H1 (cell line): ENCODE data around the gene PRELID2. TPM values are rescaled to one million over a fixed set of nuclear protein-coding genes. Genes with fewer than 3 reads are reported as not detected.

Source experiments
- CBX8 ChIP-seq: fragments of 300-800, 300-1000 bp; sonication (generic); IDR thresholded peaks from 2 replicates; pipeline ENCODE4 v1.7.1; 2016; ENCODE audit warnings: low read depth, low read length, borderline replicate concordance
- CREB1 ChIP-seq: IDR thresholded peaks from 2 replicates; pipeline ENCODE4 v1.6.1; 2012; ENCODE audit warnings: inconsistent platforms
- EZH2 ChIP-seq: fragments of 200-600 bp; sonication (generic); IDR thresholded peaks from 2 replicates; pipeline ENCODE4 v1.7.1; 2012; ENCODE audit warnings: low read depth, mild to moderate bottlenecking, moderate library complexity, low read length, inconsistent platforms; ENCODE audit not compliant: severe bottlenecking
- FOSL1 ChIP-seq: IDR thresholded peaks from 2 replicates; pipeline ENCODE4 v1.6.1; 2011; ENCODE audit warnings: mild to moderate bottlenecking, low read depth, low read length, moderate library complexity; ENCODE audit not compliant: insufficient read depth
- HDAC2 ChIP-seq, 2 experiments: fragments of 300-600 bp in 1 of 2; sonication (generic) in 1 of 2; IDR thresholded peaks; 2 replicates each; pipeline ENCODE4 v1.6.1; 2011 to 2012; ENCODE audit warnings: low read depth in 2 of 2, low read length in 2 of 2, mild to moderate bottlenecking in 2 of 2, moderate library complexity in 2 of 2, borderline replicate concordance in 1 of 2, inconsistent platforms in 1 of 2
- HDAC6 ChIP-seq: IDR thresholded peaks from one replicate; pipeline ENCODE4 v1.7.1; 2012; ENCODE audit warnings: low read depth, mild to moderate bottlenecking, inconsistent platforms, low read length, moderate library complexity
- KDM1A ChIP-seq: fragments of 200-600, 300-600 bp; sonication (generic); IDR thresholded peaks from 2 replicates; pipeline ENCODE4 v1.7.1; 2016; ENCODE audit warnings: mild to moderate bottlenecking, low read length, borderline replicate concordance
- KDM4A ChIP-seq: IDR thresholded peaks from one replicate; pipeline ENCODE4 v1.7.1; 2012; ENCODE audit warnings: low read depth, mild to moderate bottlenecking, moderate library complexity, low read length, inconsistent platforms; ENCODE audit not compliant: severe bottlenecking
- MAFK ChIP-seq: IDR thresholded peaks from 2 replicates; pipeline ENCODE4 v1.6.1; 2012; ENCODE audit warnings: low read depth, mild to moderate bottlenecking, improper control_type of control experiment, low read length
- NANOG ChIP-seq: IDR thresholded peaks from 2 replicates; pipeline ENCODE4 v1.6.1; 2011; ENCODE audit warnings: low read length, low read depth, mild to moderate bottlenecking, inconsistent platforms; ENCODE audit not compliant: insufficient read depth, poor library complexity, severe bottlenecking
- POLR2AphosphoS5 ChIP-seq: IDR thresholded peaks from 2 replicates; pipeline ENCODE4 v1.6.1; 2011; ENCODE audit warnings: low read depth, low read length
- RBBP5 ChIP-seq: IDR thresholded peaks from 2 replicates; pipeline ENCODE4 v1.7.1; 2012; ENCODE audit warnings: low read depth, mild to moderate bottlenecking, inconsistent platforms, low read length, moderate library complexity, borderline replicate concordance
- RNF2 ChIP-seq: fragments of 200-900, 300-1000 bp; sonication (generic); IDR thresholded peaks from 2 replicates; pipeline ENCODE4 v1.7.1; 2016; ENCODE audit warnings: borderline replicate concordance, low read depth, mild to moderate bottlenecking, antibody characterized with exemption, low read length; ENCODE audit not compliant: poor library complexity, severe bottlenecking; ENCODE audit errors: missing control alignments
- RXRA ChIP-seq: IDR thresholded peaks from 2 replicates; pipeline ENCODE4 v1.6.1; 2011; ENCODE audit warnings: low read depth, mild to moderate bottlenecking, low read length, moderate library complexity; ENCODE audit not compliant: insufficient read depth
- SIN3A ChIP-seq, 2 experiments: IDR thresholded peaks in 1 of 2; conservative IDR thresholded peaks in 1 of 2; 2 replicates each; pipeline ENCODE4 v1.6.1; 2011 to 2012; ENCODE audit warnings: low read length in 2 of 2, improper control_type of control experiment in 1 of 2, low read depth in 1 of 2, mild to moderate bottlenecking in 1 of 2
- SP1 ChIP-seq: IDR thresholded peaks from 2 replicates; pipeline ENCODE4 v1.6.1; 2011; ENCODE audit warnings: low read depth, low read length
- SP2 ChIP-seq: IDR thresholded peaks from 2 replicates; pipeline ENCODE4 v1.6.1; 2012; ENCODE audit warnings: mild to moderate bottlenecking, low read length, inconsistent platforms
- SRF ChIP-seq: IDR thresholded peaks from 2 replicates; pipeline ENCODE4 v1.6.1; 2011; ENCODE audit warnings: mild to moderate bottlenecking, low read depth, low read length, moderate library complexity
- SUZ12 ChIP-seq: fragments of 200-600 bp; sonication (generic); IDR thresholded peaks from 2 replicates; pipeline ENCODE4 v1.6.1; 2012; ENCODE audit warnings: mild to moderate bottlenecking, inconsistent platforms, low read length, moderate library complexity, mixed read lengths
- TAF1 ChIP-seq: IDR thresholded peaks from 2 replicates; pipeline ENCODE4 v1.6.1; 2011; ENCODE audit warnings: mild to moderate bottlenecking, low read depth, low read length
- TCF12 ChIP-seq: IDR thresholded peaks from 2 replicates; pipeline ENCODE4 v1.6.1; 2011; ENCODE audit warnings: low read depth, mild to moderate bottlenecking, low read length
- TEAD4 ChIP-seq: IDR thresholded peaks from 2 replicates; pipeline ENCODE4 v1.6.1; 2012; ENCODE audit warnings: low read depth, low read length, inconsistent platforms, mixed read lengths
- polyA plus RNA-seq, 7 experiments: library from polyadenylated mRNA; depleted of rRNA in 3 of 7; stranded (reverse) in 5 of 7; unstranded in 2 of 7; fragments of >200 nt in 5 of 7; fragments of 200-250 nt in 2 of 7; gene quantifications; 1 replicate in 5 of 7; 2 replicates in 1 of 7; 4 replicates in 1 of 7; pipeline versions ENCODE4 v1.2.1 to v1.2.3, GENCODE V29; 2011 to 2013; ENCODE audit warnings: missing spikeins in 2 of 7, mixed read lengths in 2 of 7
- total RNA-seq: library from RNA; stranded (reverse); fragmentation: NEBNext Ultra II Directional; extraction: Animal tissue kit (Norgen Biotek cat#: 25700); gene quantifications from 2 replicates; pipeline ENCODE4 v1.2.1, GENCODE V29; 2021
- TF ChIP-seq, protein P1 (sequence below): IDR thresholded peaks from 2 replicates; pipeline ENCODE4 v1.6.1; 2012; ENCODE audit warnings: low read length, inconsistent platforms

PRELID2 gene
- total and polyA plus RNA-seq, 2 of the 8 experiments (the other 6 are each of a cell fraction or from before 2014, with no cell fraction given) = 2.2 to 7.8 TPM

GRCh38 chr5:145856285-145856818 is 21.2 kb upstream of the PRELID2 start (continued):
- TF ChIP-seq, protein P1, sequence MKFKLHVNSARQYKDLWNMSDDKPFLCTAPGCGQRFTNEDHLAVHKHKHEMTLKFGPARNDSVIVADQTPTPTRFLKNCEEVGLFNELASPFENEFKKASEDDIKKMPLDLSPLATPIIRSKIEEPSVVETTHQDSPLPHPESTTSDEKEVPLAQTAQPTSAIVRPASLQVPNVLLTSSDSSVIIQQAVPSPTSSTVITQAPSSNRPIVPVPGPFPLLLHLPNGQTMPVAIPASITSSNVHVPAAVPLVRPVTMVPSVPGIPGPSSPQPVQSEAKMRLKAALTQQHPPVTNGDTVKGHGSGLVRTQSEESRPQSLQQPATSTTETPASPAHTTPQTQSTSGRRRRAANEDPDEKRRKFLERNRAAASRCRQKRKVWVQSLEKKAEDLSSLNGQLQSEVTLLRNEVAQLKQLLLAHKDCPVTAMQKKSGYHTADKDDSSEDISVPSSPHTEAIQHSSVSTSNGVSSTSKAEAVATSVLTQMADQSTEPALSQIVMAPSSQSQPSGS = no peak
- TF ChIP-seq SUZ12 = no peak
- TF ChIP-seq CREB1 = peak; percentile 66
- peak; percentile 75 for TF ChIP-seq TAF1
- no peak for TF ChIP-seq SP2
- TF ChIP-seq POLR2AphosphoS5 = no peak
- no peak for TF ChIP-seq TCF12
- TF ChIP-seq NANOG = no peak
- TF ChIP-seq SP1 = no peak
- TF ChIP-seq HDAC2 (IDR thresholded peaks at IDR 0.05; ENCODE audit: borderline replicate concordance in 1 of 2, low read depth in 2 of 2, low read length in 2 of 2) = 0 out of 4 replicates have a peak, but pooled peaks of 1 of the 2 experiments have one; percentile 25
- no peak for TF ChIP-seq HDAC6
- peak; percentile 88 for TF ChIP-seq RBBP5
- no peak for TF ChIP-seq MAFK
- TF ChIP-seq SRF = no peak
- no peak for TF ChIP-seq CBX8
- TF ChIP-seq EZH2 = no peak
- TF ChIP-seq TEAD4 = no peak
- peak; percentile 36 for TF ChIP-seq KDM4A
- no peak for TF ChIP-seq KDM1A
- TF ChIP-seq RXRA = no peak
- no peak for TF ChIP-seq FOSL1
- TF ChIP-seq RNF2 = no peak
- peak in 1 of 2 experiments; percentile 22; a peak in 1 of 4 replicates for TF ChIP-seq SIN3A (conservative IDR thresholded peaks at IDR 0.05 in 1 of 2, IDR thresholded peaks at IDR 0.05 in 1 of 2; ENCODE audit: low read depth in 1 of 2, low read length in 2 of 2)
